Adrenal gland (tissue), 5 donors: Measurements from ENCODE around the gene SORBS2.

ENCODE experiments used
- CTCF ChIP-seq, 6 experiments: fragments of 450-650 bp in 4 of 6; fragments of 200-600 bp in 2 of 6; sonication (generic) in 1 of 6; IDR thresholded peaks; 1 replicate in 5 of 6; 2 replicates in 1 of 6; pipeline versions ENCODE4 v1.5.1 to v1.8.0; 2016 to 2021; ENCODE audit warnings: antibody characterized with exemption in 6 of 6, mild to moderate bottlenecking in 2 of 6, moderate library complexity in 1 of 6
- POLR2A ChIP-seq, 2 donors: fragments of 450-650 bp; IDR thresholded peaks; one replicate each; pipeline ENCODE4 v1.6.1; 2017; ENCODE audit warnings: antibody characterized with exemption in 2 of 2, mild to moderate bottlenecking in 2 of 2, moderate library complexity in 1 of 2
- donor health status: DM: no; HTN: no; CAD: no.

GRCh38 chr4:185540040-185540439 is 272.0 kb downstream of the SORBS2 start:
- TF ChIP-seq CTCF (IDR thresholded peaks at IDR 0.05) (no peak), POLR2A (IDR thresholded peaks at IDR 0.05) (no peak)
